Subcutaneous abdominal adipose tissue (tissue), 5 donors: Measurements from ENCODE around the gene ZNF628.

Source experiments
- H3K27ac ChIP-seq: one replicate; pipeline ENCODE4 v1.7.0; 2013; ENCODE audit warnings: low read depth, mild to moderate bottlenecking, inconsistent platforms, low read length, moderate library complexity
- H3K27me3 ChIP-seq, 5 donors: one replicate each; pipeline ENCODE4 v1.7.0; 2013; ENCODE audit warnings: low read length in 5 of 5, inconsistent platforms in 1 of 5; ENCODE audit not compliant: control insufficient read depth in 5 of 5, insufficient read depth in 4 of 5
- H3K36me3 ChIP-seq, 5 donors: one replicate each; pipeline ENCODE4 v1.7.0; 2013; ENCODE audit warnings: low read length in 5 of 5; ENCODE audit not compliant: control insufficient read depth in 5 of 5, insufficient read depth in 5 of 5
- H3K4me1 ChIP-seq, 5 donors: one replicate each; pipeline ENCODE4 v1.7.0; 2013; ENCODE audit warnings: low read length in 5 of 5, mild to moderate bottlenecking in 3 of 5, moderate library complexity in 1 of 5; ENCODE audit not compliant: control insufficient read depth in 5 of 5, insufficient read depth in 5 of 5
- H3K4me3 ChIP-seq, 5 donors: one replicate each; pipeline ENCODE4 v1.7.0; 2013; ENCODE audit warnings: low read length in 5 of 5, low read depth in 1 of 5
- H3K9ac ChIP-seq, 5 donors: one replicate each; pipeline ENCODE4 v1.7.0; 2013; ENCODE audit warnings: low read length in 5 of 5, mild to moderate bottlenecking in 4 of 5, moderate library complexity in 3 of 5
- H3K9me3 ChIP-seq, 5 donors: one replicate each; pipeline ENCODE4 v1.7.0; 2013; ENCODE audit warnings: low read length in 5 of 5; ENCODE audit not compliant: control insufficient read depth in 5 of 5
- donor health status: healthy.
- donor health status: healthy.
- donor health status: healthy.
- donor health status: healthy.
- donor health status: healthy.

The ZNF628 gene

GRCh38 chr19:55474269-55475265, 1.9 kb upstream of the ZNF628 start:
- H3K4me3 ChIP-seq = no peak overlapping the region
- H3K27me3 ChIP-seq = peaks cover 0 to 5% (median 0%) of the 10 kb centered on the region in 5 donors
- no peaks in the 10 kb centered on the region for H3K36me3 ChIP-seq
- H3K27ac ChIP-seq = no peak overlapping the region
- H3K4me1 ChIP-seq = peaks cover 0 to 29% (median 22%) of the 10 kb centered on the region in 5 donors
- H3K9me3 ChIP-seq = no peaks in the 10 kb centered on the region
- no peak overlapping the region for H3K9ac ChIP-seq

- Histone ChIP-seq H3K4me3 (peak overlapping the region in 3 of 5 donors; percentile 6 to 72 (median 63)), H3K27me3 (peaks cover 0 to 5% (median 0%) of the 10 kb centered on the region in 5 donors), H3K27ac (no peak overlapping the region), H3K9ac (peak overlapping the region in 1 of 5 donors; percentile 53), H3K9me3 (no peaks in the 10 kb centered on the region), H3K36me3 (peaks cover 0 to 19% (median 9%) of the 10 kb centered on the region in 5 donors), H3K4me1 (peaks cover 0 to 29% (median 22%) of the 10 kb centered on the region in 5 donors)
Observed at GRCh38 chr19:55477905-55478304, 1.5 kb downstream of the ZNF628 start.

DNA sequence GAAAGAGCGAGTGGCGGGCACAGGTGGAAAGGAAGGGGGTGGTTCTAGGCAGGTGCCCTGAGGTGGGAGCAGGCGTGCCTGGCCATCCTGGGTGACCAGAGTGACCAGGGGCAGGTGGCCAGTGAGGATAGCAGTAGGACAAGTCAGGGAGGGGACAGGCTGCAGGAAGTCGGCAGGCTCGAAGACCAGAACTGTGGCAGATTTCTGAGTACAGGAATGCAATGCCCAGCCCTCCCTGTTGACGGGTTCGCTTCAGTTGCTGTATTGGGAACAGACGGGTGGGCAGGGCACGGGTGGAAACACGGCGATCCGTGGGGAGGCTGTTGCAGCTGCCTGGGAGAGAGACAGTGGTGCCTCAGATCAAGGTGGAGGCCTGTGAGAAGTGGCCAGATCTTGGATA, 1.9 kb downstream of the ZNF628 start:
- no peak overlapping the region for H3K27ac ChIP-seq
- peaks cover 0 to 3% (median 0%) of the 10 kb centered on the region in 5 donors for H3K27me3 ChIP-seq
- peaks cover 0 to 27% (median 22%) of the 10 kb centered on the region in 5 donors for H3K4me1 ChIP-seq
- peaks cover 0 to 24% (median 12%) of the 10 kb centered on the region in 5 donors for H3K36me3 ChIP-seq
- H3K4me3 ChIP-seq = no peak overlapping the region
- peak overlapping the region in 1 of 5 donors; percentile 53 for H3K9ac ChIP-seq
- H3K9me3 ChIP-seq = no peaks in the 10 kb centered on the region

DNA sequence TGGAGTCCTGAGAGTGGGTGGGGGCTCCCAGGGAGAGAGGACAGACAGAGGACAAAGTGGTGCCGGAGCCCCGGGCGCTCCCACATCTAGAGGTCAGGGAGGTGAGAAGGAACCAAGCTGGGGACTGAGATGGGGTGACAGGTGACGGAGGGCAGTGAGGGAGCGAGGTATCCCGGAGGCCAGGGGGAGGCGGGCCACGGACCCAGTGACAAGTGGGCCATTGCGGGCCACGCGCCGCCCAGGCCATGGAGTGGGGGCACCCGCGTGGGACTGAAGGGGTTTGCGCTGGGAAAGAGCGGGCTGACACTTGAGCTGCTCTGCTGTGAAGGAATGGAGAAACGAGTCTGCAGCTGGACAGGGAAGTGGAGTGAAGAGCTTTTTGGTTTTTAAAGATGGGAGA, 2.6 kb downstream of the ZNF628 start:
- Histone ChIP-seq H3K9me3 (no peaks in the 10 kb centered on the region), H3K27ac (no peak overlapping the region), H3K4me1 (peaks cover 0 to 30% (median 24%) of the 10 kb centered on the region in 5 donors), H3K27me3 (no peaks in the 10 kb centered on the region), H3K9ac (no peak overlapping the region), H3K36me3 (peaks cover 0 to 29% (median 14%) of the 10 kb centered on the region in 5 donors), H3K4me3 (no peak overlapping the region)

- Histone ChIP-seq H3K9me3 (no peaks in the 10 kb centered on the region), H3K27ac (no peak overlapping the region), H3K4me3 (no peak overlapping the region), H3K9ac (no peak overlapping the region), H3K27me3 (peaks cover 0 to 6% (median 0%) of the 10 kb centered on the region in 5 donors), H3K36me3 (peaks cover 0 to 29% (median 14%) of the 10 kb centered on the region in 5 donors), H3K4me1 (peaks cover 0 to 36% (median 30%) of the 10 kb centered on the region in 5 donors)
Observed at GRCh38 chr19:55479451-55480230, 3.2 kb downstream of the ZNF628 start.

DNA sequence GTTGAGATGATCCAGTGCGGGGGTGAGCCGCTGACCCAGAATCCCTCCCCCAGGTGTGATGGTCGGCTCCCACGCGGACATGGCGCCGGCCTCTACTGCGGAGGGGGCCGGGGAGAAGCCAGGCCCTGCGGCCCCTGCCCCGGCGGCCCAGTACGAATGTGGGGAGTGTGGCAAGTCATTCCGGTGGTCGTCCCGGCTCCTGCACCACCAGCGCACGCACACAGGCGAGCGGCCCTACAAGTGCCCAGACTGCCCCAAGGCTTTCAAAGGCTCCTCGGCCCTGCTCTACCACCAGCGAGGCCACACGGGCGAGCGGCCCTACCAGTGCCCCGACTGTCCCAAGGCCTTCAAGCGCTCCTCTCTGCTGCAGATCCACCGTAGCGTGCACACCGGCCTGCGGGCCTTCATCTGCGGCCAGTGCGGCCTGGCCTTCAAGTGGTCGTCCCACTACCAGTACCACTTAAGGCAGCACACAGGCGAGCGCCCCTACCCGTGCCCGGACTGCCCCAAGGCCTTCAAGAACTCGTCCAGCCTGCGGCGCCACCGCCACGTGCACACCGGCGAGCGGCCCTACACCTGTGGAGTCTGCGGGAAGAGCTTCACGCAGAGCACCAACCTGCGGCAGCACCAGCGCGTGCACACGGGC, 4.9 kb downstream of the ZNF628 start:
- Histone ChIP-seq H3K36me3 (peaks cover 0 to 29% (median 14%) of the 10 kb centered on the region in 5 donors), H3K9me3 (no peaks in the 10 kb centered on the region), H3K4me1 (peaks cover 0 to 46% (median 38%) of the 10 kb centered on the region in 5 donors), H3K9ac (no peak overlapping the region), H3K27me3 (peaks cover 0 to 14% (median 11%) of the 10 kb centered on the region in 5 donors), H3K4me3 (no peak overlapping the region), H3K27ac (no peak overlapping the region)

DNA sequence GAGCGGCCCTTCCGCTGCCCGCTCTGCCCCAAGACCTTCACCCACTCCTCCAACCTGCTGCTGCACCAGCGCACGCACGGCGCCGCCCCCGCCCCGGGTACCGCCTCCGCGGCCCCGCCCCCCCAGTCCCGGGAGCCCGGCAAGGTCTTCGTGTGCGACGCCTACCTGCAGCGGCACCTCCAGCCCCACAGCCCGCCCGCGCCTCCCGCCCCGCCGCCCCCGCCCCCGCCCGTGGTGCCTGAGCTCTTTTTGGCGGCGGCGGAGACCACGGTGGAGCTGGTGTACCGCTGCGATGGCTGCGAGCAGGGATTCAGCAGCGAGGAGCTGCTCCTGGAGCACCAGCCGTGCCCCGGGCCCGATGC, 5.4 kb downstream of the ZNF628 start:
- Histone ChIP-seq H3K36me3 (peaks cover 0 to 29% (median 14%) of the 10 kb centered on the region in 5 donors), H3K9ac (no peak overlapping the region), H3K4me1 (peaks cover under 1 to 51% (median 42%) of the 10 kb centered on the region in 5 donors), H3K9me3 (no peaks in the 10 kb centered on the region), H3K27ac (no peak overlapping the region), H3K27me3 (peaks cover 0 to 14% (median 13%) of the 10 kb centered on the region in 5 donors), H3K4me3 (no peak overlapping the region)

- H3K9ac ChIP-seq = no peak overlapping the region
- H3K36me3 ChIP-seq = peaks cover 0 to 29% (median 14%) of the 10 kb centered on the region in 5 donors
- H3K4me3 ChIP-seq = no peak overlapping the region
- H3K9me3 ChIP-seq = no peaks in the 10 kb centered on the region
- H3K27me3 ChIP-seq = peaks cover 0 to 19% (median 16%) of the 10 kb centered on the region in 5 donors
- peaks cover 5 to 51% (median 44%) of the 10 kb centered on the region in 5 donors for H3K4me1 ChIP-seq
- no peak overlapping the region for H3K27ac ChIP-seq
Observed at GRCh38 chr19:55482156-55482961, 5.9 kb downstream of the ZNF628 start.
